B cell (primary cell): ENCODE data around the gene SLC4A1. TPM values are rescaled to one million over a fixed set of nuclear protein-coding genes. Genes with fewer than 3 reads are reported as not detected.

Experiments used
- ATAC-seq: fragments of 200-7000 bp; cut with Tn5 transposase; one replicate; pipeline ENCODE4 v1.10.0; 2021; ENCODE audit warnings: low read depth, mild to moderate bottlenecking, moderate number of reproducible peaks, moderate library complexity
- CTCF ChIA-PET: fragments of 350-600 bp; sonication (Branson Sonifier 250); formaldehyde crosslinking; loops from one replicate; lab custom pipeline; 2021; ENCODE audit warnings: antibody characterized with exemption, inconsistent platforms; lab: Charles Lee
- POLR2A ChIA-PET: fragments of 350-600 bp; sonication (Branson Sonifier 250); formaldehyde crosslinking; loops from one replicate; lab custom pipeline; 2021; ENCODE audit warnings: antibody characterized with exemption; lab: Charles Lee
- DNase-seq: peaks from one replicate; pipeline ENCODE4 v3.0.0; 2013
- H2AFZ ChIP-seq: 2 replicates; pipeline ENCODE4 v1.6.1; 2012; ENCODE audit warnings: mild to moderate bottlenecking, low read depth, low read length; ENCODE audit not compliant: insufficient read depth, poor library complexity, severe bottlenecking
- H3K27ac ChIP-seq, 2 donors: 1 replicate in 1 of 2; 2 replicates in 1 of 2; pipeline ENCODE4 v1.5.1; 2012 to 2013; ENCODE audit warnings: low read length in 2 of 2, mild to moderate bottlenecking in 2 of 2, moderate library complexity in 1 of 2
- H3K27me3 ChIP-seq, 4 experiments: fragments of 200-600 bp in 1 of 4; sonication (generic) in 1 of 4; replicated peaks in 1 of 4; 1 replicate in 2 of 4; 2 replicates in 2 of 4; pipeline versions ENCODE4 v1.6.1 to v1.7.0; 2013 to 2016; ENCODE audit warnings: low read length in 3 of 4, mild to moderate bottlenecking in 2 of 4, mixed read lengths in 1 of 4, moderate library complexity in 1 of 4; ENCODE audit not compliant: insufficient read depth in 4 of 4, control insufficient read depth in 3 of 4; ENCODE audit errors: control extremely low read depth in 1 of 4
- H3K36me3 ChIP-seq, 2 experiments: replicated peaks in 1 of 2; 1 replicate in 1 of 2; 2 replicates in 1 of 2; pipeline versions ENCODE4 v1.6.1 to v1.7.1; 2013; ENCODE audit warnings: low read length in 1 of 2; ENCODE audit not compliant: insufficient read depth in 2 of 2, control insufficient read depth in 1 of 2; ENCODE audit errors: control extremely low read depth in 1 of 2, extremely low read depth in 1 of 2
- H3K4me1 ChIP-seq, 2 donors: fragments of 200-600 bp in 1 of 2; sonication (generic) in 1 of 2; 1 replicate in 1 of 2; 2 replicates in 1 of 2; pipeline versions ENCODE4 v1.5.1 to v1.6.1; 2013 to 2017; ENCODE audit warnings: low read length in 2 of 2; ENCODE audit not compliant: control insufficient read depth in 2 of 2, insufficient read depth in 2 of 2
- H3K4me2 ChIP-seq: replicated peaks from 2 replicates; pipeline ENCODE3; 2012; ENCODE audit warnings: mild to moderate bottlenecking, low read depth, low read length; ENCODE audit not compliant: poor library complexity, severe bottlenecking
- H3K4me3 ChIP-seq, 5 experiments: fragments of 200-600 bp in 1 of 5; sonication (generic) in 1 of 5; 1 replicate in 3 of 5; 2 replicates in 2 of 5; pipeline versions ENCODE4 v1.5.1 to v1.7.0; 2011 to 2016; ENCODE audit warnings: low read length in 4 of 5, mild to moderate bottlenecking in 4 of 5, low read depth in 2 of 5, control low read depth in 1 of 5, moderate library complexity in 1 of 5; ENCODE audit not compliant: insufficient read depth in 1 of 5; ENCODE audit errors: control extremely low read depth in 1 of 5, extremely low read depth in 1 of 5
- H3K79me2 ChIP-seq: fragments of 200-600 bp; sonication (generic); one replicate; pipeline ENCODE4 v1.6.0; 2016; ENCODE audit warnings: low read length; ENCODE audit not compliant: control insufficient read depth, insufficient read depth
- H3K9ac ChIP-seq: fragments of 200-600 bp; sonication (generic); 2 replicates; pipeline ENCODE4 v1.6.1; 2017; ENCODE audit warnings: mild to moderate bottlenecking, low read length, moderate library complexity
- H3K9me3 ChIP-seq, 3 donors: one replicate each; pipeline versions ENCODE4 v1.6.1 to v1.7.1; 2013; ENCODE audit warnings: low read length in 2 of 3; ENCODE audit not compliant: control insufficient read depth in 2 of 3, insufficient read depth in 1 of 3; ENCODE audit errors: control extremely low read depth in 1 of 3
- H4K20me1 ChIP-seq: 2 replicates; pipeline ENCODE4 v1.6.0; 2012; ENCODE audit warnings: mild to moderate bottlenecking, low read length; ENCODE audit not compliant: insufficient read depth, control insufficient read depth, poor library complexity, severe bottlenecking
- H3K27ac Mint-ChIP-seq: one replicate; pipeline ENCODE4 v1.8.0; 2021; ENCODE audit warnings: mixed read lengths
- H3K27me3 Mint-ChIP-seq: one replicate; pipeline ENCODE4 v1.8.0; 2021; ENCODE audit warnings: mixed read lengths
- H3K4me1 Mint-ChIP-seq: one replicate; pipeline ENCODE4 v1.8.0; 2021; ENCODE audit warnings: mixed read lengths
- H3K4me3 Mint-ChIP-seq: one replicate; pipeline ENCODE4 v1.8.0; 2021; ENCODE audit warnings: mixed read lengths
- H3K9me3 Mint-ChIP-seq: one replicate; pipeline ENCODE4 v1.8.0; 2022; ENCODE audit warnings: mixed read lengths; ENCODE audit not compliant: insufficient read depth
- EZH2 ChIP-seq: IDR thresholded peaks from 2 replicates; pipeline ENCODE4 v1.6.1; 2012; ENCODE audit warnings: borderline replicate concordance, low read depth, mild to moderate bottlenecking, moderate library complexity, low read length; ENCODE audit not compliant: insufficient read depth, poor library complexity, severe bottlenecking
- WGBS: methylation state at CpG from one replicate; pipeline ENCODE4 v1.1.5; 2013; ENCODE audit warnings: missing lambda C conversion rate; ENCODE audit not compliant: insufficient coverage; 5-methylcytosine and 5-hydroxymethylcytosine counted together
- intact Hi-C: fragments of 100-400 bp; cut with micrococcal nuclease; formaldehyde crosslinking; loops from one replicate; pipeline ENCODE4 v1.10.0; 2022
- polyA plus RNA-seq: library from polyadenylated mRNA; depleted of rRNA; stranded (reverse); fragments of >200 nt; gene quantifications from 2 replicates; pipeline ENCODE4 v1.2.3, GENCODE V29; 2012
- total RNA-seq, 2 donors: library from RNA; stranded (reverse); fragments of 120-200 nt in 1 of 2; gene quantifications; 1 replicate in 1 of 2; 2 replicates in 1 of 2; pipeline versions ENCODE4 v1.2.3 to v1.2.4, GENCODE V29; 2013 to 2022
- TF ChIP-seq, protein P1 (sequence below): fragments of 200-600 bp; IDR thresholded peaks from one replicate; pipeline ENCODE4 v1.8.0; 2022; ENCODE audit warnings: antibody characterized with exemption, mild to moderate bottlenecking

SLC4A1 gene
- total and polyA plus RNA-seq, 2 donors (not counting 1 experiment from before 2014, with no cell fraction given): 0.22 TPM; not detected in 1

DNA sequence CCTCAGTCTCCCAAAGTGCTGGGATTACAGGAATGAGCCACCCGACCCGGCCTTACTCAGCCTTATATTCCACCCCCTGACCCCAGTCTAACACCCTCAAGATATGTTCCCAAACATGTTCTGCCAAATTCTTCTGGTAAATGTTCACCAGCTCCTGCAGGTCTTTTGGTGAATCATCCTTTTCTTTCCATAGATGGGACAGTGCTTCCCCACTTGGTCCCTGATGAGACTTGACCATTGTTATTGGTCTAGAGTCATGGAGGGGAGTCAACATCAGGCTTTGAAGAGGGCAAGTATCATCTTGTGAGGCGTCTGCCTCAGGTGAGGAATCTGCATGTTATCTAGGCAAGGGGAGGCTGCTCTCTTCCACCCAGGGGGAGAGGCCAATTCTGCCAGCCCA, 30.0 kb upstream of the SLC4A1 start:
- H3K27me3 Mint-ChIP-seq: peaks cover 25% of the 10 kb centered on the region
- no peak overlapping the region for H3K27ac ChIP-seq
- no peaks in the 10 kb centered on the region for H3K36me3 ChIP-seq
- no peak for DNase-seq
- no peaks in the 10 kb centered on the region for H4K20me1 ChIP-seq
- H3K4me2 ChIP-seq: no peak overlapping the region
- WGBS: no CpG with 5 or more reads among the region's 3 CpGs
- ChIA-PET POLR2A (interaction anchor here (0.6 kb wide), 1 partner anchor 73 kb away, joined by 3 read pairs; no protein-coding TSS in a partner anchor), CTCF (no interaction called here)
- H3K4me3 Mint-ChIP-seq: no peak overlapping the region
- TF ChIP-seq, protein P1, sequence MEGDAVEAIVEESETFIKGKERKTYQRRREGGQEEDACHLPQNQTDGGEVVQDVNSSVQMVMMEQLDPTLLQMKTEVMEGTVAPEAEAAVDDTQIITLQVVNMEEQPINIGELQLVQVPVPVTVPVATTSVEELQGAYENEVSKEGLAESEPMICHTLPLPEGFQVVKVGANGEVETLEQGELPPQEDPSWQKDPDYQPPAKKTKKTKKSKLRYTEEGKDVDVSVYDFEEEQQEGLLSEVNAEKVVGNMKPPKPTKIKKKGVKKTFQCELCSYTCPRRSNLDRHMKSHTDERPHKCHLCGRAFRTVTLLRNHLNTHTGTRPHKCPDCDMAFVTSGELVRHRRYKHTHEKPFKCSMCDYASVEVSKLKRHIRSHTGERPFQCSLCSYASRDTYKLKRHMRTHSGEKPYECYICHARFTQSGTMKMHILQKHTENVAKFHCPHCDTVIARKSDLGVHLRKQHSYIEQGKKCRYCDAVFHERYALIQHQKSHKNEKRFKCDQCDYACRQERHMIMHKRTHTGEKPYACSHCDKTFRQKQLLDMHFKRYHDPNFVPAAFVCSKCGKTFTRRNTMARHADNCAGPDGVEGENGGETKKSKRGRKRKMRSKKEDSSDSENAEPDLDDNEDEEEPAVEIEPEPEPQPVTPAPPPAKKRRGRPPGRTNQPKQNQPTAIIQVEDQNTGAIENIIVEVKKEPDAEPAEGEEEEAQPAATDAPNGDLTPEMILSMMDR: no peak
- no peak for TF ChIP-seq EZH2
- H3K27ac Mint-ChIP-seq: no peak overlapping the region
- no peaks in the 10 kb centered on the region for H3K9me3 ChIP-seq
- ATAC-seq: no peak
- no peaks in the 10 kb centered on the region for H3K9me3 Mint-ChIP-seq
- H3K79me2 ChIP-seq: no peaks in the 10 kb centered on the region
- no peaks in the 10 kb centered on the region for H3K4me1 ChIP-seq
- no peak overlapping the region for H3K4me3 ChIP-seq
- intact Hi-C loops: no loop called here
- H3K27me3 ChIP-seq: peaks cover 0 to 6% (median 1%) of the 10 kb centered on the region in 4 experiments
- no peaks in the 10 kb centered on the region for H3K4me1 Mint-ChIP-seq
- H2AFZ ChIP-seq: no peak overlapping the region
- no peak overlapping the region for H3K9ac ChIP-seq

DNA sequence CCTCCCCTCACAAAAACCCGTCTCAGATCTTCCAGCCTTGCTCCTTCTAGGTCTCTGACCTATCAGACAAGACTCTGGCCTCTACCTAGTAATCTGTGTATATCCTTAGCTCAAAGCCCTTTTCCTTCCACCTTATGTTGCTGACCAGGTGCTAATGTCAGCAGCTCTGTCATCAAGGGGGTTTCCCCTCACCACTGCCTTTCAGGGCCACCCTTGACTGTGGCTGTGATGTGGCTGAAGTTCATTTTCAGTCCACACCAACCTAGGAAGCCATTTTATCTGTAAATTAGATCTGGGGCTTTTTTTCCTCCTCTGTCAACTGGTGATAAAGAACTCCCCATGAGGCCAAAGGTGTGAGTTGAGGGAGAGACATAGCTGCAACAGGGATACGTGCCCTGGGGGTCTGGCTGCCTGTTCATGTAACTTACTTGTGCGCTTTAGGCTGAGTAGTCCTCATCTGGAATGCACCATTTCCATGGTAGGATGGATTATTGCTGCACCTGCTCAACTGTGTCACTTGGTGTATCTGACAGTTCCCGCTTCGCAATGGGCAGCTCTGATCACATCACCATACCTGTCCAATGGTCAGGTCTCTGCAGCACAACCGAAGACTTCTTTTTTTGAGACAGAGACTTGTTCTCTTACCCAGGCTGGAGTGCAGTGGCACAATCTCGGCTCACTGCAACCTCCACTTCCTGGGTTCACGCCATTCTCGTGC, 25.7 kb upstream of the SLC4A1 start:
- CTCF ChIA-PET: no interaction called here

More for the DNA sequence above, 25.7 kb upstream of the SLC4A1 start:
- Histone ChIP-seq H4K20me1 (no peaks in the 10 kb centered on the region), H3K36me3 (no peaks in the 10 kb centered on the region), H3K9ac (no peak overlapping the region), H3K27me3 (peaks cover 0 to 8% (median 0%) of the 10 kb centered on the region in 4 experiments), H3K4me1 (no peaks in the 10 kb centered on the region), H3K9me3 (no peaks in the 10 kb centered on the region), H2AFZ (no peak overlapping the region), H3K4me3 (no peak overlapping the region), H3K4me2 (no peak overlapping the region), H3K79me2 (no peaks in the 10 kb centered on the region), H3K27ac (no peak overlapping the region)
- Mint-ChIP-seq H3K27ac (no peak overlapping the region), H3K4me1 (no peaks in the 10 kb centered on the region), H3K27me3 (peaks cover 17% of the 10 kb centered on the region), H3K4me3 (no peak overlapping the region), H3K9me3 (no peaks in the 10 kb centered on the region)
- 85% methylated on average over 7 of the region's 9 CpGs for WGBS
- POLR2A ChIA-PET: no interaction called here
- intact Hi-C loops: no loop called here
- TF ChIP-seq, protein P1: no peak
- no peak for TF ChIP-seq EZH2
- no peak for DNase-seq
- ATAC-seq: no peak
